ENCODE data around the gene CTSK. TPM values are rescaled to one million over a fixed set of nuclear protein-coding genes. Genes with fewer than 3 reads are reported as not detected.

Gene CTSK
- total RNA-seq, 1 experiment from 2014 or later: 3.5 TPM

DNA sequence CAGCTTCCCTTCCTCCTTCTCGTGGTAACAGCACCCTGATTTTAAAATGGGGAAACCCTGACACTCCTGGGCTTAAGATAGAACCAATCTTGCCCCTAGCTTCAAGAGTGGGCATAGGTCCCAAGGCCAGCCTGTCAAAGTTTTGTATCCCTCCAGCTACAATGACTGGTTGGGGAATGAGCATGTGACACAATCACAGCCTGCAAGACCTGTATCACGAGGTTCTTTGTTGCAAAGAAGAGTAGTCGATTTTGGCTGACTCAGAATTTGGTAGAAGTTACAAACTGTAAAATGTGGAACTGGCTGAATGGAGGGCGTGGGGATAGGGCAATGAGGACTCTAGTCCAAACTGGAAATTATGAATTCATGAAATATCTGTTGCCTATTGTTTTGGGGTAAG, 18.7 kb downstream of the CTSK start:
- no peaks in the 10 kb centered on the region for H3K9me3 ChIP-seq (ENCODE audit: control insufficient read depth in 1 of 2, insufficient read depth in 1 of 2, low read depth in 1 of 2, low read length in 2 of 2)
- no peaks in the 10 kb centered on the region for H3K27me3 ChIP-seq (ENCODE audit: insufficient read depth, low read length)
- H4K20me1 ChIP-seq (ENCODE audit: insufficient read depth): no peaks in the 10 kb centered on the region
- no peak for TF ChIP-seq TCF7L2 (IDR thresholded peaks at IDR 0.05; ENCODE audit: borderline replicate concordance, extremely low read depth, insufficient read depth, insufficient read length)
- no peak for TF ChIP-seq ELF1 (IDR thresholded peaks at IDR 0.05; ENCODE audit: borderline replicate concordance, low read depth)
- no peak for TF ChIP-seq MAX (IDR thresholded peaks at IDR 0.05)
- no peak for TF ChIP-seq JUND (IDR thresholded peaks at IDR 0.05)
- no peak overlapping the region for H3K27ac ChIP-seq (ENCODE audit: low read depth, low read length)
- H3K4me1 ChIP-seq (ENCODE audit: control insufficient read depth in 1 of 2, insufficient read depth in 2 of 2, low read length in 2 of 2): peaks cover 0 to 3% of the 10 kb centered on the region in 2 experiments; a peak in 2 of 4 replicates
- intact Hi-C loops (cut with micrococcal nuclease): no loop called here
- H3K79me2 ChIP-seq (ENCODE audit: insufficient read depth, low read length): no peaks in the 10 kb centered on the region
- no peak for ATAC-seq
- BruUV-seq (replicated peaks): no TSS peak
- H3K4me3 ChIP-seq (replicated peaks in 1 of 2; ENCODE audit: low read depth in 1 of 2, low read length in 2 of 2): no peak overlapping the region
- H3K4me2 ChIP-seq (ENCODE audit: low read length): no peak overlapping the region
- H3K9me2 ChIP-seq (ENCODE audit: insufficient read depth): no peaks in the 10 kb centered on the region
- ChIA-PET POLR2A (no interaction called here), CTCF (no interaction called here), RAD21 (ENCODE audit: low non-redundant PET in 1 of 2, low total read pairs in 2 of 2, uncharacterized antibody in 2 of 2, unreplicated experiment in 2 of 2) (no interaction called here)
- H2AFZ ChIP-seq (ENCODE audit: low read depth, low read length, poor library complexity, severe bottlenecking): no peak overlapping the region
- H3K9ac ChIP-seq (ENCODE audit: low read length): no peak overlapping the region
- H3K36me3 ChIP-seq (ENCODE audit: control insufficient read depth in 1 of 2, insufficient read depth in 2 of 2, low read length in 2 of 2): no peaks in the 10 kb centered on the region
- DNase-seq (ENCODE audit: low read depth, low spot score): no peak

GRCh38 chr1:150788946-150789345, 19.1 kb downstream of the CTSK start:
- Histone ChIP-seq H3K9me3 (ENCODE audit: control insufficient read depth in 1 of 2, insufficient read depth in 1 of 2, low read depth in 1 of 2, low read length in 2 of 2) (no peaks in the 10 kb centered on the region), H3K9ac (ENCODE audit: low read length) (no peak overlapping the region), H3K79me2 (ENCODE audit: insufficient read depth, low read length) (no peaks in the 10 kb centered on the region), H4K20me1 (ENCODE audit: insufficient read depth) (no peaks in the 10 kb centered on the region), H3K9me2 (ENCODE audit: insufficient read depth) (no peaks in the 10 kb centered on the region), H3K4me1 (ENCODE audit: control insufficient read depth in 1 of 2, insufficient read depth in 2 of 2, low read length in 2 of 2) (peaks cover 0 to 4% of the 10 kb centered on the region in 2 experiments; a peak in 2 of 4 replicates), H3K27ac (ENCODE audit: low read depth, low read length) (no peak overlapping the region), H2AFZ (ENCODE audit: low read depth, low read length, poor library complexity, severe bottlenecking) (no peak overlapping the region), H3K36me3 (ENCODE audit: control insufficient read depth in 1 of 2, insufficient read depth in 2 of 2, low read length in 2 of 2) (no peaks in the 10 kb centered on the region), H3K4me3 (replicated peaks in 1 of 2; ENCODE audit: low read depth in 1 of 2, low read length in 2 of 2) (no peak overlapping the region), H3K27me3 (ENCODE audit: insufficient read depth, low read length) (no peaks in the 10 kb centered on the region), H3K4me2 (ENCODE audit: low read length) (no peak overlapping the region)
- intact Hi-C loops (cut with micrococcal nuclease): no loop called here
- no TSS peak for BruUV-seq (replicated peaks)
- ATAC-seq (no peak), DNase-seq (ENCODE audit: low read depth, low spot score) (no peak)
- ChIA-PET POLR2A (no interaction called here), CTCF (no interaction called here), RAD21 (ENCODE audit: low non-redundant PET in 1 of 2, low total read pairs in 2 of 2, uncharacterized antibody in 2 of 2, unreplicated experiment in 2 of 2) (no interaction called here)
- no peak for TF ChIP-seq ZNF274 (IDR thresholded peaks at IDR 0.05; ENCODE audit: low read depth, low read length)
- TF ChIP-seq POLR2A (IDR thresholded peaks at IDR 0.05; ENCODE audit: borderline replicate concordance, extremely low read depth, insufficient read depth, insufficient read length): no peak
- TF ChIP-seq YY1 (IDR thresholded peaks at IDR 0.05; ENCODE audit: extremely low read depth, insufficient replicate concordance, low read depth, low read length): no peak
- no peak for TF ChIP-seq ATF3 (IDR thresholded peaks at IDR 0.05)
- TF ChIP-seq, protein P1, sequence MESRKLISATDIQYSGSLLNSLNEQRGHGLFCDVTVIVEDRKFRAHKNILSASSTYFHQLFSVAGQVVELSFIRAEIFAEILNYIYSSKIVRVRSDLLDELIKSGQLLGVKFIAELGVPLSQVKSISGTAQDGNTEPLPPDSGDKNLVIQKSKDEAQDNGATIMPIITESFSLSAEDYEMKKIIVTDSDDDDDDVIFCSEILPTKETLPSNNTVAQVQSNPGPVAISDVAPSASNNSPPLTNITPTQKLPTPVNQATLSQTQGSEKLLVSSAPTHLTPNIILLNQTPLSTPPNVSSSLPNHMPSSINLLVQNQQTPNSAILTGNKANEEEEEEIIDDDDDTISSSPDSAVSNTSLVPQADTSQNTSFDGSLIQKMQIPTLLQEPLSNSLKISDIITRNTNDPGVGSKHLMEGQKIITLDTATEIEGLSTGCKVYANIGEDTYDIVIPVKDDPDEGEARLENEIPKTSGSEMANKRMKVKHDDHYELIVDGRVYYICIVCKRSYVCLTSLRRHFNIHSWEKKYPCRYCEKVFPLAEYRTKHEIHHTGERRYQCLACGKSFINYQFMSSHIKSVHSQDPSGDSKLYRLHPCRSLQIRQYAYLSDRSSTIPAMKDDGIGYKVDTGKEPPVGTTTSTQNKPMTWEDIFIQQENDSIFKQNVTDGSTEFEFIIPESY (IDR thresholded peaks at IDR 0.05; ENCODE audit: extremely low read depth, insufficient replicate concordance, low read length): no peak
- no peak for TF ChIP-seq RAD21 (IDR thresholded peaks at IDR 0.05; ENCODE audit: low read depth)
- TF ChIP-seq SRF (IDR thresholded peaks at IDR 0.05; ENCODE audit: low read depth): no peak
- TF ChIP-seq EGR1 (IDR thresholded peaks at IDR 0.05; ENCODE audit: low read depth): no peak
- TF ChIP-seq, protein P2, sequence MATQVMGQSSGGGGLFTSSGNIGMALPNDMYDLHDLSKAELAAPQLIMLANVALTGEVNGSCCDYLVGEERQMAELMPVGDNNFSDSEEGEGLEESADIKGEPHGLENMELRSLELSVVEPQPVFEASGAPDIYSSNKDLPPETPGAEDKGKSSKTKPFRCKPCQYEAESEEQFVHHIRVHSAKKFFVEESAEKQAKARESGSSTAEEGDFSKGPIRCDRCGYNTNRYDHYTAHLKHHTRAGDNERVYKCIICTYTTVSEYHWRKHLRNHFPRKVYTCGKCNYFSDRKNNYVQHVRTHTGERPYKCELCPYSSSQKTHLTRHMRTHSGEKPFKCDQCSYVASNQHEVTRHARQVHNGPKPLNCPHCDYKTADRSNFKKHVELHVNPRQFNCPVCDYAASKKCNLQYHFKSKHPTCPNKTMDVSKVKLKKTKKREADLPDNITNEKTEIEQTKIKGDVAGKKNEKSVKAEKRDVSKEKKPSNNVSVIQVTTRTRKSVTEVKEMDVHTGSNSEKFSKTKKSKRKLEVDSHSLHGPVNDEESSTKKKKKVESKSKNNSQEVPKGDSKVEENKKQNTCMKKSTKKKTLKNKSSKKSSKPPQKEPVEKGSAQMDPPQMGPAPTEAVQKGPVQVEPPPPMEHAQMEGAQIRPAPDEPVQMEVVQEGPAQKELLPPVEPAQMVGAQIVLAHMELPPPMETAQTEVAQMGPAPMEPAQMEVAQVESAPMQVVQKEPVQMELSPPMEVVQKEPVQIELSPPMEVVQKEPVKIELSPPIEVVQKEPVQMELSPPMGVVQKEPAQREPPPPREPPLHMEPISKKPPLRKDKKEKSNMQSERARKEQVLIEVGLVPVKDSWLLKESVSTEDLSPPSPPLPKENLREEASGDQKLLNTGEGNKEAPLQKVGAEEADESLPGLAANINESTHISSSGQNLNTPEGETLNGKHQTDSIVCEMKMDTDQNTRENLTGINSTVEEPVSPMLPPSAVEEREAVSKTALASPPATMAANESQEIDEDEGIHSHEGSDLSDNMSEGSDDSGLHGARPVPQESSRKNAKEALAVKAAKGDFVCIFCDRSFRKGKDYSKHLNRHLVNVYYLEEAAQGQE (IDR thresholded peaks at IDR 0.05; ENCODE audit: low read depth): no peak
- TF ChIP-seq FOSL1 (IDR thresholded peaks at IDR 0.05; ENCODE audit: low read depth): no peak
- TF ChIP-seq SP1 (IDR thresholded peaks at IDR 0.05; ENCODE audit: low read depth): no peak
- TF ChIP-seq ELF1 (IDR thresholded peaks at IDR 0.05; ENCODE audit: borderline replicate concordance, low read depth): no peak
